RWPE1 (cell line): ENCODE measurements around the gene SERPINA10.

Source experiments
- CTCF ChIA-PET: fragments of 350-600 bp; sonication (Branson Sonifier 250); formaldehyde crosslinking; extraction: SDS; loops from one replicate; lab custom pipeline; 2021; lab: Yijun Ruan, JAX
- POLR2A ChIA-PET: fragments of 400-600 bp; formaldehyde crosslinking; extraction: SDS; loops from one replicate; lab custom pipeline; 2020; ENCODE audit warnings: antibody characterized with exemption; ENCODE audit not compliant: low non-redundant PET; lab: Yijun Ruan, JAX
- DNase-seq: peaks from one replicate; pipeline ENCODE4 v3.0.0; 2012; ENCODE audit warnings: low spot score
- H3K27ac ChIP-seq: fragments of 450-650 bp; 2 replicates; pipeline ENCODE4 v1.5.1; 2017
- CTCF ChIP-seq: fragments of 450-650 bp; conservative IDR thresholded peaks from 2 replicates; pipeline ENCODE4 v1.5.1; 2017; ENCODE audit warnings: low read depth, mild to moderate bottlenecking

SERPINA10 gene

GRCh38 chr14:94317259-94317658, 24.2 kb upstream of the SERPINA10 start:
- TF ChIP-seq CTCF: no peak
- POLR2A ChIA-PET: no interaction called here

GRCh38 chr14:94316692-94317091, 23.6 kb upstream of the SERPINA10 start:
- CTCF ChIA-PET: no interaction called here
- TF ChIP-seq CTCF: no peak

More at GRCh38 chr14:94317259-94317658, 24.2 kb upstream of the SERPINA10 start:
- CTCF ChIA-PET: no interaction called here
- no peak overlapping the region for H3K27ac ChIP-seq
- no peak for DNase-seq

GRCh38 chr14:94314890-94315289, 21.8 kb upstream of the SERPINA10 start:
- CTCF ChIA-PET: no interaction called here

More at GRCh38 chr14:94316692-94317091, 23.6 kb upstream of the SERPINA10 start:
- H3K27ac ChIP-seq: no peak overlapping the region
- POLR2A ChIA-PET: no interaction called here
- no peak for DNase-seq

GRCh38 chr14:94313991-94314655, 21.1 kb upstream of the SERPINA10 start:
- H3K27ac ChIP-seq: peak overlapping the region; percentile 80
- no peak for TF ChIP-seq CTCF
- ChIA-PET CTCF (no interaction called here), POLR2A (no interaction called here)
- DNase-seq: no peak

More at GRCh38 chr14:94314890-94315289, 21.8 kb upstream of the SERPINA10 start:
- no peak for TF ChIP-seq CTCF
- POLR2A ChIA-PET: no interaction called here
- H3K27ac ChIP-seq: no peak overlapping the region
- no peak for DNase-seq

- ChIA-PET CTCF (interaction anchor here (0.8 kb wide), 1 partner anchor 176 kb away, joined by 3 read pairs; no protein-coding TSS in a partner anchor), POLR2A (no interaction called here)
- peak; percentile 41 for DNase-seq
- TF ChIP-seq CTCF: no peak
- peak overlapping the region; percentile 80 for H3K27ac ChIP-seq
Observed at GRCh38 chr14:94312481-94313246, 19.6 kb upstream of the SERPINA10 start.

- no peak for TF ChIP-seq CTCF
- CTCF ChIA-PET: no interaction called here
- no peak for DNase-seq
- H3K27ac ChIP-seq: no peak overlapping the region
- POLR2A ChIA-PET: no interaction called here
Observed at GRCh38 chr14:94310248-94310647, 17.2 kb upstream of the SERPINA10 start.
